Smooth muscle cell of the brain vasculature (primary cell): Measurements from ENCODE around the gene RAPH1.

Source experiments
- DNase-seq: peaks from one replicate; pipeline ENCODE4 v3.0.0-alpha.2; 2012; ENCODE audit warnings: low read depth, low spot score

Gene RAPH1

DNA sequence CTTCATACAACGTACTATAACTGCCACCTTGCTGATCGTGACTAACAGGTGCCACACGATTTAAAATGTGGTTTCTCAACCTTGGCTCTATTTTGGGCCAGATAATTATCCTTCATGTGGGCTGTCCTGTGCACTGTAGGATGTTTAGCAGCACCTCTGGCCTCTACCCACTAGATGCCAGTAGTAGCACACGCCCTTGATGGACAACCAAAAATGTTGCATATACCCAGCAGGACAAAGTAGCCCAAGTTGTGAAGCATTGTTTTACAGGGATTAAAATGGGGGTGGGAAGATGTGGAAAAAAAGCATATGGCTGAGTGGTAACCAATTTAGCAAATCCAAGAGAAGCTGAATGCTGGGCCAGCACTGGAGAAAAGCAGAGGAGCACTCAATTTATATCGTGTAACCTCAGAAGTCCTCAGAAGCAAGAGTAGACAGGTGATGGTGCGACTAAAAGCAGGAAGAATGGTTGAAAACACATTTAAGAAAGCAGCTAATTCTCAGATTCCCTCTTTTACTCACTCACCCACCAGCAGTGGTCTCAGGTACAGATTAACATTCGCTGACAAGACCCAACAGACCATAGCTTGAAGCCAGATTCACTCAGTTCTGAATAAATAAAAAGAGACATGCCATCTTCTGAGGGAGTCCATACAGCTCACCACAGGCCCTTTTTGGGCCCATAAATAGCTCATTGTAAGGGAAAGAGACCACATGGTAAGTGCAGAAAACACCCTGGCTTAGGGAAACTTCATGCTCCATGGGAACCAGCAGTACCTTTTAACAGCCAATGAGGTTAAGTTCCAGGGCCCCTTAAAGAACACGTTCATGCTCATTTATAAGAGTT is 50.6 kb downstream of the RAPH1 start:
- no peak for DNase-seq

DNA sequence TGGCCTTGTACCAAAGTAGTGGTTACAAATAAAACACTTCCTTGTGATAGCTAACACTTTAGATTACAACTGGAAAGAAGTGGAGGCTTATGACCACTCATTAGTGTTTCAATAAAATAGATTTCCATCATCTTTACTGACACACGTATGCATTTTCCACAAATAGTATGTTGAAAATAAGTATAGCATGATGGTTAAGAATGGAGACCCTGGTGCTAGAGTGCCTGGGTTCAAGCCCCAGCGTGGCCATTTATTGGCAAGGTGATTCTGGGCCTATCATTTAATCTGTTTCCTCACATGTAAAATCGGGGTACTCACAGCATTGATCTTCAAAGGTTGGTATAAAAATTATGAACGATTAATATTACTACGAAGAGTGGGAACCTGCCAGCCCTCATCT is 54.5 kb downstream of the RAPH1 start:
- DNase-seq = no peak

DNA sequence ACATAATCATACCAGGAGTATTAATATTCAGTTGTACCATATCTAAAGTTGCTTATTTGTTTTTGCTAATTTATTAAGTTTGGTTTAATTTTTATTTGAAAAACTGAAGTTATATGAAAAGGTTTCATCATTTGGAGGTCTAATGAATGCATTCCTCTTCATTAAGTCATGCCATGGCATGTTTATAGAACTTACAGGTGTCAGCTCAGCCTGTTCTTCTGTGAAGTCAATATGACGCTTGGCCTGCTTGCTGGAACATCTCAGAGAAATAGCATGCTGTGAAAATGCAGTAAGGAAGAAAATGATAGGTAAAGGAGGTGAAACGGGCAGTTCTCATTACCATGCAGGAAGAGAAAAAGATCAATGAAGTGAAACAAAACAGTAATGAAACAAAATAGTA is 58.2 kb downstream of the RAPH1 start:
- DNase-seq = no peak

DNA sequence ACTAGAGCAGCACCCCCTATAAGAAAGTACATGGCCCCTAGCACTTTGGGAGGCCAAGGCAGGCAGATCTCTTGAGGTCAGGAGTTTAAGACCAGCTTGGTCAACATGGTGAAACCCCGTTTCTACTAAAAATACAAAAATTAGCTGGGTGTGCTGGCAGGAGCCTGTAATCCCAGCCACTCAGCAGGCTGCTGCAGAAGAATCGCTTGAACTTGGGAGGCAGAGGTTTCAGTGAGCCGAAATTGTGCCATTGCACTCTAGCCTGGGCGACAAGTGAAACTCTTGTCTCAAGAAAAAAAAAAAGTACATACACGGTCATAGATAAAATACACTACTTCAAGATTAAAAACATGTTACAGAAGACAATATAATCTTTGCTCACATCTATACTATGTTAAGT is 63.8 kb downstream of the RAPH1 start:
- no peak for DNase-seq

DNA sequence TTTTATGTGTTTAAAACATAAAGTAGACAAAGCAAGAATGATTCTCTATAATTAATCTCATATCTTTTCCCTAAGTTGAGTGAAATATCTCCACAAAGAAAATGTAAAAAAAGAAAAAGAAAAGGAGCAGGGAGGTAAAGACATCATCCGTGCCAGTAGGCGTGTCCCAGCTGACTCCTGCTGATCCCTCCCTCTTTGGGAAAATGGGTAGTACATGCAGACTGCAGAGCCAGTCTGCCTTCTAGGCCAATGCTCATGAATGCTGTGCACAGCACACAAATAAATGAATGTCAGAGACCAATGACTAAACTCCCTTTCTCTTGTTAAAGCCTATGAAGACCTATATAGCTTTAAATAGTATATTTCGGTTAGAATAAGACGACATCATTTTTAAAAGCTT is 64.7 kb downstream of the RAPH1 start:
- DNase-seq = no peak

DNA sequence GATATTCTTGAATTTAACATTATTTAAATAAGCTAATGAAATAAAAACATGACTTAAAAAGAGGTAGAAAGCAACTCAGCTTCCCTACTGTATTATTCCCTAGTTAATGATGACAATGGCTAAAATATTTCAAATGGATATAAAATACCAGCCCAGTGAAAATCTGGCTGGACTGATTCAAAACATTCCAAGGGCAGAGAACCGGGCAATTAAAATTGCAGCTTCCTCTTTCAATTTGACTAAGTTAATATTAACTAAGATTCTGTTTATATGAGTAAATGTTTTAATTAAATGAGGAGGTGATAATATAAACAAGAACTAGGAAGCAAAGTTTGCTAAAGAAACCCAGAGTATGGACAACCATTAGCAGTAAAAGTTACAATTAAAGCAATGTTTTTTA is 65.6 kb downstream of the RAPH1 start:
- no peak for DNase-seq

DNA sequence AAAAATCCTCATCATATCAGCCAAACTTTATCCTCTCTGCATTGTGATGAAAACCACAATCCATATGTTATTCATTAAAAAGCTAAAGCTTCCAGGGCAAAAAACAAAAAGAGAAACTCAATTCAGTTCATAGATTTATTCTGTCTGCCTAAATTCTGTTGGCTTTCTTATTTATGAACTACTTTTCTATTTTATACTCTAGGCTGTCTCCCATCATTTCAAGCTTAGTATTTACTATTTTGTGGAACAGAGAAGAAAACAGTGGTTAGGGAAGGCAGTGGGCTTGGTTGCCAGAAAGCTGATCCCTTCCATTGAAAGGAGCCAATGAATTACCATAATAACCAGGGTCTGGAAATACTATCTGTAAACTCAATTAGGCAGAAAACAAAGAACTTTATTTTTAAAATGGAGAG is 71.8 kb downstream of the RAPH1 start:
- DNase-seq = no peak

DNA sequence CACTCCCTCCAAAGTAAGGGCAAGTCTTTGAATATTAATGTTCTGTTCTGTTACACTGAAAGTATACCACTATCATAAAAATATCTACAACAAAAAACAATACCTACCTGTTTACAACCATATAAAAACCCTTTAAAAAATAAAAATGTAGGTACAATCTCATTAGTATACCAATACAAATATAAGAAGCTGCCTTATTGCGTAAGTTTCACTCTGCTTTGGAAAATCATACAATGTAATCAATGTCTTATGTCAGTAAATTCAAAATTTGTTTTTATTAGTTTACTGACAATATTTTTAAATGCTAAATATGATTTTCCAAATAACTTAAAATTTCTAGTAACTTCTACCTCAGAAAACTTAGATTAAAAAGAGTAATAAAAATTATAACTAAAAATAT is 72.8 kb downstream of the RAPH1 start:
- DNase-seq = no peak

DNA sequence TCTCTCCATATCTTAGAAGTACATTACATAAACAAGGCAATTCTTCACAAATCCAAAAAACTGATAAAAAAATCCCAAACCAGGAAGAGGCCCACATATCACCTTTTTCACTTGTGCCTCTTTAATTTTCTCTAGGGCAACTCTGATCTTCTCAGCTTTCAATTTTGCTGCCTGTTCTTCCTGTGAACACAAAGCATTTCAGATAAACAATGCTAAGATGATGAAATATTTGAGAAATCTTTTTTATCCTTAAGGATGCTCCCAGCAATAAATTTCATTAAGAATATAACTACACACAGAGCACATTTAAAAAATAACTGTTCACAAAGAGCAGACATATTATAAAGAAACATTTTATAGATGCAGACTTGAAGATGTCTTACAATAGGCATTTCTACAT is 73.4 kb downstream of the RAPH1 start:
- DNase-seq = no peak

DNA sequence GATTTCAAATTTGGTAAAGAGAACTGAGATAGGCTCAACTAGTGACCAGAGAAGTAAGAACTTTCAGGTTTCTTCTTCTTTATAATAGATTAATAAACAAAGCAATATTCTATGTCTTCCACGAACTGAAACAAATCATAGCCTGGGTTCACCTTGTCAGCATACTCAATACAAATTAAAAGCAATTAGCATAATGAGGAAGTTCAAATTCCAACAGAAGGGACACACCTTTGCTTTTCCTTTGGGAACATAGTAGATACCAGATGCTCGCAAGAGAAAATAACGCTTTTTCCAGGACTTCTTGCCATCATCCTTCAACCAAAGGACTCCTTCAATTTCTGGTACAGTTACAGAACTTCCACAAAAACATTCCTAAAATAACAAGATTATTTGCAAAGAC is 79.9 kb downstream of the RAPH1 start:
- DNase-seq = no peak

DNA sequence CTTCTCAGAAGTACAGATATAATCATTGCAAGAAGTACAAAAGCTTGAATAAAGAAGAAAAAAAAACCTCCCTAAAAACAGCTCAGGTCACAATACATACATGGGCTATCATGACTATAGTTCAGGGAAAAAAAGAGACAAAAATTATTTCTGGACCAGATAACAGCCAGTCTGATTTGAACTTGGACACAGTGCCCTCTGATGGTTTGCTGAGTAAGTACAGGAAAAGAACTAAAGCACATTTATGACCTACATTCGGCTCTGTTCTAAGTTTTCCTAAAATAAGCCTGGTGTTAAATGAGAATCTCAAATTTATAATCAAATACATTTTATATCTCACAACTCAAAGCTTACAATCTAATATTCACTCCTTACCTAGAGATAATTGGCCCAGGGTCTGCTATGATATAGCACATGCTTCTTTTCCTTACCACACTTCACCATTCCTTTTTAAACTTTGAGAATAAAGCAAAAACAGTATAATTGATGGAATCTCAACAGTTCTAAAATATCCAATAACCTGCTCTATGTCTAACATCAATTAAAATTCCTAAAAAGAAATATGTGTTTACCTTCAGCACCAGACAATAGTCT is 81.1 kb downstream of the RAPH1 start:
- DNase-seq = peak; percentile 12

DNA sequence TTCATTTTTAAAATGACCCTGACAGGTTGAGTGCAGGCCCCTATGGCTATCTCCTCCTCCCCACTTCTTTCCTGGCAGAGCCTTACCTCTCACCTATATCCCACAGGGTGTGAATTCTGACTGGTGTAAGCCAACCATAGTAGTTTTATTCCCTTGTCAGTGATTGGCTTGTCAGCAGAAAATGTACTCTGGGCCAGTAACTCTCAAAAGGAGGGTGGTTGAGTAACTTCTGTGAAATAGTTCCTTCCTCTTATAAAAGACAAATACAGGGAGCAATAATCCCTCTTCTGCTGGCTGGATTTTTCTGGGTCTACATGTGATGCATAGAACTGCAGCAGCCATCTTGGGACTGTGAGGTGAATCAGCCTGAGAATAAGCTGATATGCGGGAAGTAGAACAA is 83.4 kb downstream of the RAPH1 start:
- DNase-seq = no peak

DNA sequence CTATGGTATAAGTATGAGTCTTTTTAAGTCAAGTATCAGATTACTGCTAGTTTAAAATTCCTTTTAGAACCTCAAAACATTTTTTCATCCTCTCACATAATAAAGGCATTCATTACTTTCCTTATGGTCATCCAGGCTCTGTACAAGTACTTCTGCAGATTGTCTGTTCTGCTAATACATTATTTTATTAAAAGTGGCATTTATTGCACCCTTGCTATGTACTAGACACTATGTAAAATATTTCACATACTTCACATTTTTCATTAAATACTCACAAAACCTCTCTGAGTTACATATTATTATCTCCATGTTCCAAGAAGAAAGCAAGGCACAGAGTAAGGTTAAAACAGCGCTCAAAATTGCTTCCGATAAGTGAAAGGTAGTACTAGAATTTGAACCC is 84.1 kb downstream of the RAPH1 start:
- DNase-seq = no peak

DNA sequence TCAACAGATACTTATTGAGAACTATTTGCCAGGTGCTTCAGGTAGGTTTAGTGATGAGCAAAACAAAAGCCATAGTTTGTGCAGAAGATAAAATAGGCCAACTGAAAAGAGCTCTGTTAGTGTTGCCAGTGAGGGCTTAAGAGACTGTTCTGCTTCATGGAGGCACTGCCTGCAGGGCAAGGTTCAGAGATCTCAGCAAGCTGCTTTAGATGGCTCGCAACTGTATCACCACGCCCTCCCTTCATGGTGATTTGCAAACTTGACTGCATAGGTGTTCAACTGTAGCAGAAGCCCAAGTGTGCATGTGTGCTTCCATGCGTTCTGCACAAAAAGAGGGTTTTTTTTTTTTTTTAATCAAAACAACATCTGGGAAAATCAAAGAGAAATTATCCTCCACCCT is 84.5 kb downstream of the RAPH1 start:
- no peak for DNase-seq

DNA sequence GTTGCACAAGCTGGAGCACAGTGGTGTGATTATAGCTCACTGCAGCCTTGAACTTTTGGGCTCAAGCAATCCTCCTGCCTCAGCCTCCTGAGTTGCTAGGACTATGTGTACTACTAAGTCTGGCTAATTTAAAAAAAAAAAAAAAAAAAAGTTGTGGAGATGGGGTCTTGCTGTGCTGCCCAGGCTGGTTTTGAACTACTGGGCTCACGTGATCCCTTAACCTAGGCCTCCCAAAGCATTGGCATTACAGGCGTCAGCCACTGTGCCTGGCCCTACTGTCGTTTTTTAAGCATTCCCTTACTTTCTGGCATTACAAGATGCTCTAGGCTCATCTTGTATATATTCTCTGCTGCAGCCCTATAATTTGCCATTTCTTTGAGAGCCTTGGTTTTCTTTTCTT is 88.3 kb downstream of the RAPH1 start:
- DNase-seq = no peak

DNA sequence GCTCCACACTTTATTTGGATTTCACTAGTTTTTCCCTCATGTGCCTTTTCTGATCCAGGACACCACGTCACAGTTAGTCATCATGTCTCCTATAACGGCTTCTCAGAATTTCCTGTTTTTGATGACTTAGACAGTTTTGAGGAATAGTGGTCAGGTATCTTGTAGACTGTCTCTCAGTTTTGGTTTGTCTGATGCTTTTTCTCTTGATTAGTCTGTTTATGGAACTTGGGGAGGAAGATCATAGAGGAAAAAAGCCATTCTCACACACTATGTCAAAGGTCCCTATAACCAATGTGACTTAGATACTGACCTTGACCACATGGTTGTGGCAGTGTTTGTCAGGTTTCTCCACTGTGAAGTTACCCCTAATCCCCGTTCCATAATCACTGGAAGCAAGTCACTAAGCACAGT is 89.0 kb downstream of the RAPH1 start:
- DNase-seq = peak; percentile 21

DNA sequence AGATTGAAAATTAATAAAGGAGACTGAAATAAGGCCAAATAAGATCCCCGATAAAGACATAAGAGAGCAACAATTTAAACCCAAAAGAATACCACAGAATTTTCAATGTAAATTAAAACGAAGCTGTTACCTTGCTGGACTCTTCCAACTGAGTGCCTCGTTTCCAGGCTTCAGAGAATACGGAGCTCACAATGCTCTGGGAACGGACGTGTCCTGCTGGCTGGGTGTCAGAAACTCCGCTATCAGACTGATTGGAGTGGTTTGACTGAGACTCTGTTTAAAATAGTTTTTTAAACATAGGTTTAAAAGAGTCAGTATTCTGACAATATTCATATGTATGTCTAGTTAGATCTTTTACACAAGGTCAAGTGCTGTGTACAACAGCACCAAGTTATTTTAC is 90.4 kb downstream of the RAPH1 start:
- DNase-seq = no peak

DNA sequence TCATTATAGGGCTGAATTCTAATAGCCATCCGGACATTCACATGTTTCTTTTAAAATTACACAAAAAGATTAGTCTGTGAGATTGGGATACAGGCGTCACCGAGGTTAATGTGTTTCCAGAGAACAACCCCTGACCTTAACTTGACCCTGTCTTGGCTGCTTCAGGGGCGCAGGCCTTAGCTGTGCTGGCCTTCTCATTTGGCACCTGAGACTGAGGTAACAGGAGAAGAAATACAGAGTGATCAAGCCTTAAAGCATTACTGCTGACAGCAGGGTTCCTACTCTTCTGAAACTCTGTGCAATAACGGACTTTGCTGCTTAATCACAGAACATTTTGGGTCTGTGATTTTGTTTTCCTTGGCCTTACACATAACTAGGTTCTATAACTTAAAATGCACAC is 92.6 kb downstream of the RAPH1 start:
- DNase-seq = no peak

DNA sequence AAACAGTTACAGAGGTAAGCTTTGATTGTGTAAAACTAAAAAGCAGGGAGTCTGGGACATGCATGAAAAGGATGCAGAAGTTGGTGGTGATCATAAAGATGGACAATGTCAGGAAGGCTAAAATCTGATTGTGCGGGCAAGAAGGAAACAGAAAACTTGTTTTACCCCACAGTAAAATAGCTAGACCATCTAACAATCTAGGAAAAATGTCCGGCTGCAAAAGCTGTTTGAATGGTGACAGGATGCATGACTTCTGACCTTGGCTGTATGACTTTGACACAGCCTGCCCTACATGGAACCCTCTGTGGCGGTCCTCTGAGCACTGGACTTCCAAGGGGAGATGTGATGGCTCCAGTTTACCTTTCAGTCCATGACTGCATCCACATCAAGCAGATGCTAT is 93.6 kb downstream of the RAPH1 start:
- no peak for DNase-seq

DNA sequence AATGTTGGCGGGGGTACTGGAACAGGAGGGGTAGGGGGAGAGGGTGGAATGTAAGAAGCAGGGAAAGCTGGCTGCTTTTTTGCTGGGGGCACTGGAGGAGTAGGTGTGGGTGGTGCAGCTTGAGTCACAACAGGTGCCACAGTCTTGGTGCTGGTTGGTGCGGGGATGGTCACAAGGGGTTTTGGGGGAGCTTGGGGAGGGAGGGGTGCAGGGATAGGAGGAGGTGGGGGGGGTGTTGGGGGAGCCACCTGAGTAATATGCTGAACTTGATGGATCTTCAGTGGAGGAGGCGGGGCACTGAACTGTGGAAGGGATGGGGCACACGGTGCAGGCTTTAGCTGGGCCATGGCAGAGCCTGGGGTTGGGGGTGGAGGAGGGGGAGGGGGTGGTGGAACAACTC is 94.4 kb downstream of the RAPH1 start:
- no peak for DNase-seq

DNA sequence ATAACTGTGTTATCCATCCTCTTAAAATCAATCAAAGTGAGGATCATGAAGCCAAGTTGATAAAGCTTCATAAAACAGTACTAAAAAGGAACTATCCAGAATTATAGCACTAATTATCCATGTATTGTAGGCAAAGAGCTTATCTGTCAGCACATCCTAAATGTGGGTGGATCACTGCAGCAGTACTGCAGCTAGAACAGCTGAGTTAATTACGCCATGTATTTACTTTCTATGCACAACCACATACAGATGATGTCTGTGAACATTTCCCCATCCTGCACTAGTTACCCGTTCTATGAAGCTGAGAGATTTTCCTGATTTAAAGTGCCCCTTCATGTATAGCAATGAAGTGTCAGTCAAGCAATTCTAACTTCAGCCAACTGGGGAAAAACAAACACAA is 96.6 kb downstream of the RAPH1 start:
- no peak for DNase-seq

DNA sequence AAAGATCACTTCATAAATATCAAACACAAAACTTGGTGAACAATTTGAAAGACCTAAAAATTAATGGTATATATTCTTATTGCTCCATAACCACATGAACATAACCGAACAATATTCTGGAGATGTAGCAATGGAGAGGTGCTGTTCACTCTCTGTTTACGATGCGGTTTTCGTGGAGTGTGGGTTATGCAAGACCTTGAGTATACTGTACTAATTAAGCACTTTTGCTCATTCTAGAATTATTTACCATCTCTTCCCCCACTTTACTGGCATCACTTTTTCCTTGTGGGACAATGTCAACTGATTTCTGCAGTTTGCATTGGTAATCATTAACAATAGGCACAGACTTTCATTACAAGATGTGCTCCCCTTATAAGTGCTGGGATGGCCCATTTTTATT is 97.6 kb downstream of the RAPH1 start:
- DNase-seq = no peak

DNA sequence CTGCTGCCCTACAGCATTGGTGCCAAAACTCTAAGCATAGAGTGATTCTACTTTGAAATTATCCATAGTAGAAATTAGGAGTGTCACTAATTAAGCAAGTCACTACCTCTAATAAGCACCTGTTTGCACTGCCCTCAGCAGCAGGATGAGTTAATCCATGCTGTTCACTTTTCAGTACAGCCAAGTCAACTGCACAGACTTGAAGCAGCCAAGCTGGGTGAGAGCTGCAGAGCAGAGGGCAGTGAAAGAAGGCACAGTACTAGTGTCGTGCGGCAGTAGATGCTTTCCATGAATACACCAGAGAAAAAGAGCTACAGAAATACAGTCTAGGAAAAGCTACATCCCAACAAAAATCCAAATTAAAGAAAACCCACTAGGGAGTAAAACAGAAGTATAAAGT is 98.6 kb downstream of the RAPH1 start:
- no peak for DNase-seq

DNA sequence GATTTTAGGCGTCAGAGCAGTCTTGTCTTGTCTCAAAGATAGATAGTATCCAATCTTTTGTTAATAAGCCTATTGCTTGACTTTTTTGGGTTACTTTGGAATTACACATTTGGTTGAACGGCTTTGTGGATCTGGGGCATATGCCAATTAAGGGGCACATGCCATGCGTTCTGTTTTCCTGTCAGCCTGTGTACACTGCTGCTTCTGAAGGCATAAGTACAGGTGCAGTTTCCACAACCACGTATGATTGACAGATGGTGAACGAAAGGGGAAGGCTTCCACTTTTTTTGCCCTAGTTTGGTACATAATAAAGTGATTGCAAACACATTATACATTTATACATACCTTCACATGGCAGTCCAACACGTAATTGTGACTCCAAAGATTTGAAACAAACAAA is 102.3 kb downstream of the RAPH1 start:
- DNase-seq = no peak
